ENCODE data around the gene PAXX.
"Not testable (repeated sequence)": the region's sequence is repeated elsewhere in the genome, so short reads cannot be mapped to it uniquely, and the experiment has no call there.

Gene PAXX

DNA sequence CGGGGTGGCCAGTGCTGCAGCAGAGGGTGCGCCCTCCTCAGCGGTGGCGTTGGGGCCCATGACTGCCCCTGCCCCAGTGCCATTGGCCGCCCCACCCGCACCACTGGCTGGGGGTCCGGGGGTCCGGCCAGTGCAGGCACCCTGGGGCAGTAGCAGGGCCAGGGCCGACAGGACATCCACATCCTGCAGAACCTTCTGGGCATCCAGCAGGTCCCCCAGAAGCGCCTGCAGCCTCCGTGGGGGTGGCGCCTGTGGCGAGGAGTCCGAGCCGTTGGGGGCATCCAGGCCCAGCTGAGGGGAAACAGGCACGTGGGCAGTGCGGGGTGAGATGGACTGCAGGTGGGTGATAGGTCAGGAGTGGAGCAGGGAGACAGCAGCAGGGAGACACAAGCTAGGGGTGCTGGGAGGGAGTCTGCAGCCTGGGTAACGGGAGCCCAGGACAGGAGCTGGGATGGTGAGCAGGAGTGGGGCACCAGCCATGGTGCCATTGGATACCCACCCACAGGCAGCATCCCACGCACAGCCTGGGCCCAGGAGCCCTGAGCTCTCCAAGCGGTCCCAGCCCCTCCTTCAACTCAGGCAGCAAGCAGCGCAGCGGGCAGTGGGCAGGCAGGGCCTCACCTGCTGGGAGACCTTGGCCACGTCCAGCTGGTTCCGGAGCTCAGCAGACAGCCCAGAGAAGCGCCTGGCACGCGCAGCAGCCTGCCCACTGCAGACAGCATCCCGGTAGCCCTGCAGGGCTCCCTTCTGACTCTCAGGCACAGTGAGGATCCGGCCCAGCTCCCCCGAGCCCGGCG is 28.7 kb downstream of the PAXX start:
- no peak for DNase-seq

DNA sequence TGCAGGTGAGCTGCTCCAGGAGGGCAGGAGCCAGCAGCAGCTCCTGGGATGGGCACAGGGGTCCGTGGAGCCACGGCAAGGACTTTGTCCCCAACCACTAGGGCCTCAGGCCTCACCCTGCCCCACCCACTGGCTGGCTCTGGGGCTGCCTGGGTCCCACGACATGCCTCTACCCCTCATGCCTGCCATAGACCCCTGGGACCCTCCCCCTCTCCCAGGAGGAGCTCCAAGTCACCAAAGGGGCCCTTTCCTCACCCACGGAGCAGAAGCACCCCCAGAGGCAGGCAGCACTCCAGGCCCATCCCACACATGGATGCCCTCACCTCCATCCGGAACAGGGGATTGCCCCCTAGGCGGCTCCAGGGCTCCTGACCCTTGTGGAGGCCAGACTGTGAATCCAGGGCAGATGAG is 29.4 kb downstream of the PAXX start:
- DNase-seq, result no peak

DNA sequence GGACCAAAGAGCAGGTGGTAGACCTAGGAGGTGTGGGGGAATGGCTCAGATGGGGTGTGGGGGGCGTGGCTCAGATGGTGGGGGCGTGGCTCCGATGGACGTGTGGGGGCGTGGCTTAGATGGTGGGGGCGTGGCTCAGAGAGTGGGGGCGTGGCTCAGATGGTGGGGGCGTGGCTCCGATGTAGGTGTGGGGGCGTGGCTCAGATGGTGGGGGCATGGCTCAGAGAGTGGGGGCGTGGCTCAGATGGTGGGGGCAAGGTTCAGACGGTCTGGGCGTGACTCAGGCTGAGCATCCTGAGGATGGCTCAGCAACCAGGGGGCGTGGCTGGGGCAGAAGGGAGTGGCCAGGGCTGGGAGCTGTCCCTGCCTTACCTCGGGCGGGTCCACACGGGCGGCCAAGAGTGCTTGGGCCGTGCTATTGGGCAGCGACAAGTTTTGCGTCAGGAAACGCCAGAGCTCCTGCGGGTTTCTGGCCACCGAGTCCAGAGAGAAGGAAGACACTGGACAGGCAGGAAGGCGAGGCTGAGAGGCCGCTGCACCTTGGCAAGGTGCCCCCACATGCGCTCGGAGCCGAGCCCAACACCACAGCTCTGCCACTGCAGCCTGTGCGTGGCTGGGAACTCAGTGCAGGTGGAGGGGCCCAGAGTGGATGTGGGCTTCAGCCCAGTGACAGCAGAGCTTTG is 29.9 kb downstream of the PAXX start:
- DNase-seq, result peak; percentile 67

DNA sequence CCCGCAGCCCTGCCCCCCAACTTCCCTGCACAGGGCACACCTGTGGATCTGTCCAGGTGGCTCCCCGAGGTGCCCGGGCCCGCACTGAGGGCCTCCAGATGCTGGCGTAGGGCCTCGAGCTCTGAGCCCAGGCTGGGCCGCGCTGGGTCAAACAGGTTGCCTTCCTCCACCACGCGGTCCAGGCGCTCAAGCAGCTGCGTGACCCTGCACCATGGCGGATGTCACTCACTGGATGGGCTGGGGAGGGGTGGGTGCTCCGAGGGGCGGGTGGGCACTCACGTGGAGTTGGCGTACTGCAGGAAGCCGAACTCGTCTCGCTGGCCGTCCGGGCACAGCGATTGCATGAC is 30.4 kb downstream of the PAXX start:
- DNase-seq, result no peak

DNA sequence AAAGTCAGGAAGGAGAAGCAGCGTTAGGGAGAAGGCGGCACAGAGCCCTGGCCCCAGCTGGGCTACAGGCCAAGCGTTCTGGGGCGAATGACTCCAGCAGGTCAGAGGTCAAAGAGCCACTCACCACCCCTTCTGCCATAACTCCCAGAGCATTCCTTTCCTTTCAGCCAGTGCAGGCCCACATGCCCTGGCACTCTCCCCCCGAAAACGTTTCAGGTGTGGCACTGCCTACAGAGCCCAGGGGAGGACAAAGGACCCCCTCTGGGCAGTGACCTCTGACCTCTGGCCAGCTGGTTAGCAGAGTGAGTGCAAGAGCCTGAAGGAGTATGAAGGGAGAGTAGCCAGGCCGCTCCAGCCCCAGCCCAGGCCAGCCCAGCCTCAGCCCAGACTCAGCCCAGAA is 30.9 kb downstream of the PAXX start:
- DNase-seq, result no peak

DNA sequence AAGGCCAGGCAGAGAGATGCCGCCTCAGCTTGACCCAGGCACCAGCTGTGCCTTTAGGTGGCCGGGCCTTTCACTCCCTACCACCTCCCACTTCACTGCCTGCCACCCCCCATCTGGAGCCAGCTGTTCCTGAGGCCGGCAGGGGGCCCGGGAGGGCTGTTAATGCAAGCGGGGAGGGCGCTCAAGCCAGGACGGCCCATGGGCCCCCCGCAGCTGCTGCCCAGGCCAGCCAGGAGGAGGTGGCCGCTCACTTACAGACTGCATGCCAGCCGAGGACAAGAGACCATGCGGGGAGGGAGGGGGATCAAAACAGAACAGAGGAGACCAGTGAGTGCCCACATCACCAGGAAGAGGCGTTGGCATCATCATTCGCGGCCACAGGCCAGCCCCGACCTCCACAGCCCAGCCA is 31.4 kb downstream of the PAXX start:
- no peak for DNase-seq

DNA sequence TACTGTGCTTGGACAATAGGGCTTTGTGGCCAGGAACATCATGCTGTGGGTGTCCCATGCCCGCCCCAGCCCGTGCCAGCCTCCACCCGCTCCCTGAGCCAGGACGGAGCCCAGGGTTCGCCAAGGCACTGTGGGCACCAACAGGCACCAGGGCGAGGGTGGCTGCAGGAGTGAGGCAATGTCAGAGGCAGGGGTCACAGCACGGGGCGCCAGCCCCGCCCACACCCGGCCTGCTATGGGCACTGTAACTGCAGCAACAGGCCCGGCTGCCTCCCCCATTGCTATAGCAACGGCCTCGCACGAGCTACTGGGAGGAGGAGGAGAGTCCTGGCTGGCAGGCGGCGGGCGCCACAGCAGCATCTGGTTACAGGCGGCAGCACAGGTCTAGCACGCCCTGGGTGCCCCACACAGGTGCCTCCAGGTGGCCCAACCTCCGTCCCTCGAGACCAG is 33.3 kb downstream of the PAXX start:
- DNase-seq, result no peak

DNA sequence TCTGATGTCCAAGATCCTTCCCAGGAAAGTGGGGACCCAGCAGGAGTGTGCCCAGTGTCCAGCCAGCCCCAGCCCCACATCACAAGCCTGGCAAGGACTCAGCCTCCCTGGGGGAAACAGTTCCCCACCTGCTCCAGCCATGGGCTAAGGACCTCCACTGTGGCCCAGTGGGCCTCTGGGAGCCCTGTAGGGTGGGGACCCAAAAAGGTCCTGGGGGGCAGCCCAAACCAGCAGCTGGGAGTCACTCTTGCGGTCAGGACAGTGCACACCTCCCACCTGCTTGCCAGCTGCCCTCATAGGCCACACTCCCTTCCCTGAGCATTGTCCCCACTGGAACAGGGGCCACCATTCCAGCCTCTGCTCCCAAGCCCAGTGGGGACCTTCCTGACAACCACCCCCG is 34.2 kb downstream of the PAXX start:
- no peak for DNase-seq

DNA sequence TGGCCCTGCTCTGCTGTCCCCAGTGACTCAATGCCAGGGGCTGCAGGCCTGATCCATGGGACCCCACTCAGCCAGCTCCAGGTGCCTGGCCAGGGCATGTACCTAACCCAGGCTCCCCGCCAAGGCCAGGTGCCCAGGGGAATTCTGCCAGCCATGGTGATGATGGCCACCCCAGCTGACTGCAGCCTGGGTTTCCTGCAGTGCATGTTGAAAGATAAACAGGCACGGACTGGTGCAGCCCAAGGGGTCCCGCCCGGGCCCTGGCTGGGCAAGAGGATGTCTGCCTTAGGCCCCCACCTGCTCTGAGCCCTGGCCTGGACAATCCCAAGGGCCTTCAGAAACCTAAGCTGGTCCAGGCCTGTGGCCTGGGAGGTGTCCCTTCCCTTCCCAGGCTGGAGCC is 34.6 kb downstream of the PAXX start:
- no peak for DNase-seq

DNA sequence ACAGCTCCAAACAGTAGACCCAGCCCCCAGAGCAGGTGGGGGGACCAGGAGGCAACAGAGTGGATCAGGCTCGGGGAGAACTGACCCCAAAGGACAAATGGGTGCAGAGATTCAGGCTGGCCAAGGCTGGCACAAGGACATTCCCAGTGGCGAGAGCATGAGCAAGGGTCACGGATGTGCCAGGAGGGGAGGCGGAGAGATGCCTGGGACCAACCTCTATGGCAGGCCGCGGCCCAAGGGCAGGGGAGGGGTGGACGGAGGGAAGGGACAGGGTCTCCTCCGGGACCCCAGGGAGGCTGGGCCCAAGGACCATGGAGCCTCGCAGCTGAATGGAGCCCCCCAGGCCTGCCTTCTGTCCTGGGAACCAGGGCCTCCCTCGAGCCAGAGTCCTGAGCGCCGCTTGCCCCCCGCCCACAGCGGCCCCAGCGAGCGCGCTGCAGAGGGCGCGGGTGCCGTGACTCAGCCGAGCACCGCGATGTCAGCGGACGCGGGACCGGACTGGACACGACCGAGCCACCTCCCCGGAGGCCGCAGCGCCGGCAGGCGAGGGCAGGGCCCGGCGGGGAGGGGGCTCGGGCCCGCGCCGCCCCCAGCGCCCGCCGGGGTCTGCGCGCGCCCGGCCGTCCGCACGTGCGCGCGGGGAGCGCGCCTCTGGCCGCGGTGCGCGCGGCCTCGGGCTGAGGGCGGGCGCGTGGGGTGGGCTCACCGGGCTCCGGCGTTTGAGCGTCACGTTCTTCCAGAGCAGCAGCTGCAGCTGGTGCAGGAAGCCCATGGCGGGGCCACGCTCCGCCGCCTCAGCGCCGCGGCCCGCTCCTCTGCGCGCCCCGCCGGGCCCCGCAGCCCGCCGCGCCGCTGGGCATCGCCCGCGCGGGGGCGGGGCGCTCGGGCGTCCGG is 35.4 kb downstream of the PAXX start, which contains the start of gene ABCA2:
TSS of gene ABCA2 (minus strand) at position 869 of the 894 bp plus-strand sequence. CDS start at position 772, 97 bp downstream.
- DNase-seq, result no peak

DNA sequence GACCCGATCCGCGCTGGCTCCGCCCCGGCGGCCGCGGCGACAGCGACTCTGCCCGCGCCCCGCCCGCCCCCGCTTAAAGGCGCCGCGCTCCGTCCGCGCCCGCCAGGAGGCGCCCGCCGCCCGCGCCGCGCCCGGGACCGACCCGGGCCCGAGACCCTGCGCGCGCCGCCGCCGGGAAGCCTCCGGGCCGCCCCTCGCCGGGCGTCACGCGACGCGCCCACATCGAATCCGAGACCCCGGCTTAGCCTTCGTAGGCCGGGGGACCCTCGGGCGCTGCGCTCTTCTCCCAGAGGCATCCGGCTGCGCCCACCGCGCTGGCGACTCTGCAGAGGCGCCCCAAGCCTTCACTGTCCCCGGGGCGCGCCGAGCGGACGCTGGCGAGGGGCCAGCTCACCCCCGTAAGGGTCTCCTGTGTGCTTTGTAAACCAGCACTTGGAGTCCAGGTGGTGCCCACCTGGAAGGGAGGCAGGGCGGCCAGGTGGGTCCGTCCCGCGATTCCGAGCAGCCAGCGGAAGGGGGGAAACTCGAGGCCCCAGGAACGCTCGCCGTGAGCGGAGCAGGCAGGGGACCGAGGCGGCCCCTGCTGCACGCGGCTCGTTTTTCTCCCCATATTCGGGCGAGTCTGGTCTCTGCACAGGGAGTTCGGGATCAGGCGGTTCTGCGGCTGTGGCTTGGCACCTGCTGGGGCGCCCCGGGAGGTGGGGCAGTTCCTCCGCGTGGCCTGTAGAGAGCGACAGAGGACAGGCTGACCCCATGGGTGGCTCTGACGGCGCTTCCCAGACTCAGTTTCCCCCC is 36.2 kb downstream of the PAXX start:
- DNase-seq, result peak; percentile 55

DNA sequence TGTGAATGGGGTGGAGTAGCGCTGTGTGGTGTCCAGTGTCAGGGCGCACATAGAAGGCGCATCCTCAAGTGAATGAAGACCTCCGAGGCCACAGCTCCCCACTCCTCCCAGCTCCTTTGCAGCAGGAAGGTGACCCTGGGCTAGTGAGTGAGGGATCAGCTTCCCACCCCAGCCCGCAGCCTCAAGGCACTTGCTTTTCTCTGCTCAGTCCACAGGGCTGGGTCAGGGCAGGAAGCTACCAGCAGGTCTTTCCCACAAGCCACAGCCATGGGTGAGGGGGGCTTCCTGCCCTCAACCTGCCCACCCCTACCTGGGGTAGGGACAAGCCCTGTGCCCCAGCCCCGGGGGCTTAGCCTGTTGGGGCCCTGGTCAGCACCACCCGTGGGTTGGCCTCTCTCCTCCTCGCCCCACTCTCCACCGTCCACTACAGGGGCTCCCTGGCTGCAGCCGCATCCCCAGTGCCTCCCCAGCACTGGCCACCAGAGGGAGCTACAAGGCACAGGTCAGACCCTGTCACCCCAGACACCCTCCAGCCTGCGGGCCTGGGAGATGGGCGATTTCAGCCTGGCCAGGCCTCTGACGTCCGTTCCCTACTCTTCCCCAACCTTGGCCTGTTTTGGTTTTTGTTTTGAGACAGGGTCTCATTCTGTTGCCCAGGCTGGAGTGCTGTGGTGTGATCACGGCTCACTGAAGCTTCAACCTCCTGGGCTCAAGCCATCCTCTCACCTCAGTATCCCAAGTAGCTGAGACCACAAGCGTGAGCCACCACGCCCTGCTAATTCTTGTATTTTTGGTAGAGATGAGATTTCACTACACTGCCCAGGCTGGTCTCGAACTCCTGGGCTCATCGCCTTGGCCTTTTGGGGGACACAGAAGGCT is 37.1 kb downstream of the PAXX start:
- peak; percentile 50 for DNase-seq

DNA sequence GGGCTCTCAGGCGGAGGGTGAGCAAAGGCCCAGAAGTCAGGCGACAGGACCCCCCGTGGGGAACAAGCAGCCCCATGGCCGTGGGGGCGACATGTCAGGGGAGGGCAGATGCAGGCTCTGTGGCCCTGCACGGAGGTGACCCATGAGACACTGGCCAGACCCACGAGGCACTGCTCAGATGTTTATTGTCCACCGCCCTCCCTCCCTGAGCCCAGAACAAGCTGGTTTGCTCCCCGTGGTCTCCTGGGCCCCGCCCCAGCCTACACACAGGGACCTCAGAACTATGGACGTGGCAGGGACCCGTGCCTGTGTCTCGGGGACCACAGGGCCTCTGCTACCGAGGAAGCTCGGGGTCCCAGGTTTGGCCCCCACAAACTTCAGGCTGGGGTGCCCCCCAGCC is 37.8 kb downstream of the PAXX start:
- DNase-seq, result no peak

DNA sequence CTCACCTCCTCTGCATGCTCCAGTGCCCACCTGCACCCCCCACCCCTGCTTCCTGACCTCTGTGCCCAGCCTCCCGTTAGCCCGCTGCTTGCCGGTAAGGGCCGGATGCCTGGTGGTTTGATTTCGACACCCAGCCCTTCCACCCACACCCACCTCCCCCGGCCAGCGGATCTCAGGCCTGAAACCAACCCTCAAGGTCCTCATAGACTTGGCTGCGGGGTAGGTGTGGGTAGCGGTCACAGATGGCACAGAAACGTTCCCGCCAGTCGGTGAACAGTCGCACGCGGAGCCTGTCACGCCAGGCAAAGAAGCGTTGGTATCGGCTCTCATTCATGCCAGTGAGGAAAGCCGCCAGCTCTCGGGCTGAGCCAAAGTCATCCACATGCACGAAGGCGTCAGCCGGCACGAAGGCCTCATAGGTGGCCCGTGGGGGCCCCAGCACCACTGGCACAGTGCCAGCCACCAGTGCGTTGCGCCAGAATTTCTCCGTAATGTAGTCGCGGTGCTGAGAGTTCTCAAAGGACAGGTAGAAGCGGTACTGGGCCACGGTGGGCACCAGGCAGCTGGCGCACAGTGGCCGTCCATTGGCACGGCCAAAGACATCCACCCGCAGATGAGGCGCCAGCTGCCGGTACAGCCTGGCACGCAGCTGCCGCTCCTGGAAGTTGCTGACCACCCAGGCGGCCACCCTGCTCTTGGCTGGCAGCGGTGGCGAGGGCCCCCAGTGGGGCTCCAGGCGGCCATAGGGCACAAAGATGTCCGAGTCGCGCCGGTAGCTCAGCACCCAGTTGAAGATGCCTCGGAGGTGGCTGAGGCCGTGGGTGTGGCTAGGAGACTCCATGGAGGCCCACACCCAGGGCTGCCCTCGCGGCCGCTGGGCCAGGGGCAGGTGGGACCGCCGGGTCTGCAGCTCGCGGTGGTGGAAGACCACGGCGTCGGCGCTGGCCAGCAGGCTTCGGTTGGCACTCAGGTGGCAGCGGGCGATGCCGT is 38.6 kb downstream of the PAXX start:
- DNase-seq, result no peak

DNA sequence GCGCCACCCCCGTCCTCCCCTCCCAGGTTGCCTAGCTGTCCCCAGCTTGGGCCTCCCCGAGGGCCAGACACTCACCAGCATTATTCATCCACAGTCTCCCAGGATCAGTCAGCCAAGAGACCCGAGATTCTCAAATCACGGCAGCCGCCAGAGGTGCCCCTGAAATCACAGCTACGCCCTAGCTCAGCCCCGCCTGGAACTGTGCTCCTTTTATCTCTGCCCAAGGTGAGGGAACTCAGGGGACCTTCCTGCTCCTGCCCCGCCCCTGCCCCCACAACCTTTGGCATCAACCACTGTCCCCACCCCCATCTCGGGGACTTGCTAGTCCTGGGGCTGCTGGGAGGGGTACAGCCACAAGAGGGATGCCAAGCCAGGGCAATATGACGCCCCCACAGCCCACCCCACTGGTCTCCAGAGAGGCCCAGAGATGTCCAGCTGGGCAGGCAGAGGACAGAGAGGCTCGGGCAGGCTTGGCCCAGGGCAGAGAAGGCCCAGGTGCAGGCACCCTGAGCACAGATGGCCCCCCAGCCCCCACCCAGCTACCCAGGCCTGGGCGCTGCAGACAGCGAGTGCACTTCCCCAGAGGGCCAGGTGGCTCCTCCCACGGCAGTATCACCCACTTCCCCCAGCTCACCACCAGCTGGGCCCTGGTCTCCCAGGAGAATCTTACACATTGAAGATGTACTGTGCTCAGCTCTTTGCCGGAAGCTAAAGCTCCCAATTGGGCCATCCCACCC is 39.9 kb downstream of the PAXX start, which contains the start of gene FUT7:
TSS of gene FUT7 (minus strand) at position 185 of the 737 bp plus-strand sequence. CDS start at position 88, 97 bp downstream.
- DNase-seq, result no peak

DNA sequence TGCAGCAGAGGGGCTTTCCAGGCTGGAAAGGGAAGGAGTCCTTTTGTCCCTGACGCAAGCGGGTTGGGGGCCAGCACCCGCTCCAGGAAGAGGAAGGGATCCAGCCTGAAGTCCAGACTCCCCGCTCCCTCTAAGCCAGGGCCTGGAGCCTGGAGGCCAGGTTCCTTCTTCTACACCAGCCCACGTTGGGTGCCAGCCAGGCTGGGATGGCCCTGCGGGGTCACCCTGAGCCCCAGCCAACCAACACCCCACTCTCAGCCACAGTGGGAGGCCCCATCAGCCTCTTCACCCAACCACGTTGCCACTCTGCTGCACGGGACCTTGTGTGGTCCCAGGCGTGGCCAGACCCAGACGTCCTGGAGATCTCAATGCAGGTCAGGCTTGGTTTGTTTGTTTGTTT is 40.6 kb downstream of the PAXX start:
- no peak for DNase-seq

DNA sequence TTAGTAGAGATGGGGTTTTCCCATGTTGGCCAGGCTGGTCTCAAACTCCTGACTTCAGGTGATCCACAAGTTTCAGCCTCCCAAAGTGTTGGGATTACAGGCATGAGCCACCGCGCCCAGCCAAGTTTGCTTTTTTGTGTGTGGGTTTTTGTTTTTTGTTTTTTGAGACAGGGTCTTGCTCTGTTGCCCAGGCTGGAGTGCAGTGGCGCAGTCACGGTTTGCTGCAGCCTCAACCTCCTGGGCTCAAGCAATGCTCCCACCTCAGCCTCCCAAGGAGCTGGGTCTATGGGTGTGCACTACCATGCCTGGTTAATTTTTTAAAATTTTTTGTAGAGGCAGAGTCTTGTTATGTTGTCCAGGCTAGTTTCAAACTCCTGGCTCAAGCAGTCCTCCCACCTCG is 41.3 kb downstream of the PAXX start:
- not testable (repeated sequence) for DNase-seq

DNA sequence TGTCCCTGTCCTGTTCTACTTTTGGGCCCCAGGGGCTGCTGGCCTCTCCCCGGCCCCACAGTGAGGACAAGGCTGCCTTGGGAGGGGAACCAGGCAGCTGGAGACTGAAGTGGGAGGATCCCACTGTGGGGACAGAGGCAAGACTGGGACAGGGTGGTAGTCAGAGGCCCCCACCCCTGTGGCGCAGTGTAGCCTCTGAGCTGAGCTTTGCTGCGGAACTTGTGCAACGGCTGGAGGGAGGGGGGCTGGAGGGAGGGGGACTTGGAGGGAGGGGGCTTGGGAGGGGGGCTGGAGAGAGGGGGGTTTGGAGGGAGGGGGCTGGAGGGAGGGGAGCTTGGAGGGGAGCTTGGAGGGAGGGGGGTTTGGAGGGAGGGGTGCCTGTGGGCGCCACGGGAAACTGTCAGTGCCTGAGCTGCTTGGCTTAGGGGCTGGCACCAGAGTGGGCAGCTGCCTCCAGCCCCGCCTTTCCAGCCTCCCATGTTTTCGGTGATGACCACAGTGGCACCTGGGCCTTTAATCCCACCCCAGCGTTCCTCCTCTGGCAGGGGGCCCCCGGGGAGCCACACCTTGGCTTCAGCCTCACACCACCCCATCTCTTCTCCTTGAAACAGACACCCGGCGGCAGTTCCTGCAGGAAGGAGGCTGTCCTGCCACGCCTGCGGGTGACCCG is 42.0 kb downstream of the PAXX start:
- no peak for DNase-seq
